Measurements from ENCODE around the gene OTC. TPM values are rescaled to one million over a fixed set of nuclear protein-coding genes. Genes with fewer than 3 reads are reported as not detected.

The OTC gene
- total and polyA plus RNA-seq, 4 donors, result 41.5 to 72.1 (median 57.1) TPM

DNA sequence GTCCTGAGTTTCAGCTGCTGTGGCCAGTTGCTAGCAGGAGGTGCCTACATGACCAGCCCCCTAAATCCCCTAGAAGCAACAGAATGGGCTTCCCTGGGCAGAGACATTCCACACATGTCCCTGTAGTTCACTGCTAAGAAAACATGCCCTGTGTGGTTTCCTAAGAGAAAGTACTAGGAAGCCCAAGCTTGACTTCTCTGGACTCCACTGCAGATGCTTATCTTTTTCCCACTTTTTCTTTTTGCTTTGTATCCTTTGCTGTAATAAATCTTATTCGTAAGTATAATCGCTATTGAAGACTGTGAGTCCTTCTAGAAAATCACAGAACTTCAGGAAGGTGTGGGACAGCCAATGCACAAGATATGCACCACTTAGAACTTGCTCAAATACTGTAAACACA lies 40.7 kb upstream of the OTC start:
- WGBS, result 90% methylated on average over 2 of the region's 2 CpGs
- Histone ChIP-seq H3K36me3 (ENCODE audit: control insufficient read depth in 4 of 4, insufficient read depth in 3 of 4, low read depth in 1 of 4, low read length in 3 of 4) (peaks cover 0 to 3% (median 0%) of the 10 kb centered on the region in 4 donors), H3K4me3 (ENCODE audit: low read depth in 1 of 3, low read length in 3 of 3) (no peak overlapping the region), H3K4me1 (ENCODE audit: control insufficient read depth in 4 of 4, insufficient read depth in 4 of 4, low read length in 3 of 4) (peaks cover 0 to 3% (median 0%) of the 10 kb centered on the region in 4 donors), H3K27me3 (ENCODE audit: control insufficient read depth in 4 of 4, insufficient read depth in 4 of 4, low read length in 3 of 4) (no peaks in the 10 kb centered on the region), H3K27ac (ENCODE audit: low read depth in 1 of 2, low read length in 2 of 2) (no peak overlapping the region), H3K9me3 (ENCODE audit: control insufficient read depth in 4 of 4, low read length in 3 of 4) (no peaks in the 10 kb centered on the region), H3K9ac (ENCODE audit: low read depth in 1 of 2, low read length in 2 of 2) (no peak overlapping the region)
- DNase-seq (ENCODE audit: low spot score), result no peak
- TF ChIP-seq, protein P1, sequence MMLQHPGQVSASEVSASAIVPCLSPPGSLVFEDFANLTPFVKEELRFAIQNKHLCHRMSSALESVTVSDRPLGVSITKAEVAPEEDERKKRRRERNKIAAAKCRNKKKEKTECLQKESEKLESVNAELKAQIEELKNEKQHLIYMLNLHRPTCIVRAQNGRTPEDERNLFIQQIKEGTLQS (IDR thresholded peaks at IDR 0.05), result no peak
- TF ChIP-seq, protein P2, sequence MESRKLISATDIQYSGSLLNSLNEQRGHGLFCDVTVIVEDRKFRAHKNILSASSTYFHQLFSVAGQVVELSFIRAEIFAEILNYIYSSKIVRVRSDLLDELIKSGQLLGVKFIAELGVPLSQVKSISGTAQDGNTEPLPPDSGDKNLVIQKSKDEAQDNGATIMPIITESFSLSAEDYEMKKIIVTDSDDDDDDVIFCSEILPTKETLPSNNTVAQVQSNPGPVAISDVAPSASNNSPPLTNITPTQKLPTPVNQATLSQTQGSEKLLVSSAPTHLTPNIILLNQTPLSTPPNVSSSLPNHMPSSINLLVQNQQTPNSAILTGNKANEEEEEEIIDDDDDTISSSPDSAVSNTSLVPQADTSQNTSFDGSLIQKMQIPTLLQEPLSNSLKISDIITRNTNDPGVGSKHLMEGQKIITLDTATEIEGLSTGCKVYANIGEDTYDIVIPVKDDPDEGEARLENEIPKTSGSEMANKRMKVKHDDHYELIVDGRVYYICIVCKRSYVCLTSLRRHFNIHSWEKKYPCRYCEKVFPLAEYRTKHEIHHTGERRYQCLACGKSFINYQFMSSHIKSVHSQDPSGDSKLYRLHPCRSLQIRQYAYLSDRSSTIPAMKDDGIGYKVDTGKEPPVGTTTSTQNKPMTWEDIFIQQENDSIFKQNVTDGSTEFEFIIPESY (IDR thresholded peaks at IDR 0.05), result no peak
- TF ChIP-seq JUND (IDR thresholded peaks at IDR 0.05) (no peak), EGR1 (IDR thresholded peaks at IDR 0.05; ENCODE audit: low read depth in 2 of 2) (no peak), HNF4G (IDR thresholded peaks at IDR 0.05) (no peak), TAF1 (conservative IDR thresholded peaks at IDR 0.05) (no peak), GABPA (IDR thresholded peaks at IDR 0.05 in 1 of 2, conservative IDR thresholded peaks at IDR 0.05 in 1 of 2) (no peak), SP1 (IDR thresholded peaks at IDR 0.05) (no peak), FOXA2 (IDR thresholded peaks at IDR 0.05) (no peak), HNF4A (conservative IDR thresholded peaks at IDR 0.05) (no peak), NR2F2 (IDR thresholded peaks at IDR 0.05) (no peak), RAD21 (IDR thresholded peaks at IDR 0.05) (no peak), YY1 (IDR thresholded peaks at IDR 0.05) (no peak), RXRA (IDR thresholded peaks at IDR 0.05) (no peak)
- TF ChIP-seq, protein P3, sequence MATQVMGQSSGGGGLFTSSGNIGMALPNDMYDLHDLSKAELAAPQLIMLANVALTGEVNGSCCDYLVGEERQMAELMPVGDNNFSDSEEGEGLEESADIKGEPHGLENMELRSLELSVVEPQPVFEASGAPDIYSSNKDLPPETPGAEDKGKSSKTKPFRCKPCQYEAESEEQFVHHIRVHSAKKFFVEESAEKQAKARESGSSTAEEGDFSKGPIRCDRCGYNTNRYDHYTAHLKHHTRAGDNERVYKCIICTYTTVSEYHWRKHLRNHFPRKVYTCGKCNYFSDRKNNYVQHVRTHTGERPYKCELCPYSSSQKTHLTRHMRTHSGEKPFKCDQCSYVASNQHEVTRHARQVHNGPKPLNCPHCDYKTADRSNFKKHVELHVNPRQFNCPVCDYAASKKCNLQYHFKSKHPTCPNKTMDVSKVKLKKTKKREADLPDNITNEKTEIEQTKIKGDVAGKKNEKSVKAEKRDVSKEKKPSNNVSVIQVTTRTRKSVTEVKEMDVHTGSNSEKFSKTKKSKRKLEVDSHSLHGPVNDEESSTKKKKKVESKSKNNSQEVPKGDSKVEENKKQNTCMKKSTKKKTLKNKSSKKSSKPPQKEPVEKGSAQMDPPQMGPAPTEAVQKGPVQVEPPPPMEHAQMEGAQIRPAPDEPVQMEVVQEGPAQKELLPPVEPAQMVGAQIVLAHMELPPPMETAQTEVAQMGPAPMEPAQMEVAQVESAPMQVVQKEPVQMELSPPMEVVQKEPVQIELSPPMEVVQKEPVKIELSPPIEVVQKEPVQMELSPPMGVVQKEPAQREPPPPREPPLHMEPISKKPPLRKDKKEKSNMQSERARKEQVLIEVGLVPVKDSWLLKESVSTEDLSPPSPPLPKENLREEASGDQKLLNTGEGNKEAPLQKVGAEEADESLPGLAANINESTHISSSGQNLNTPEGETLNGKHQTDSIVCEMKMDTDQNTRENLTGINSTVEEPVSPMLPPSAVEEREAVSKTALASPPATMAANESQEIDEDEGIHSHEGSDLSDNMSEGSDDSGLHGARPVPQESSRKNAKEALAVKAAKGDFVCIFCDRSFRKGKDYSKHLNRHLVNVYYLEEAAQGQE (IDR thresholded peaks at IDR 0.05), result no peak
- TF ChIP-seq, protein P4, sequence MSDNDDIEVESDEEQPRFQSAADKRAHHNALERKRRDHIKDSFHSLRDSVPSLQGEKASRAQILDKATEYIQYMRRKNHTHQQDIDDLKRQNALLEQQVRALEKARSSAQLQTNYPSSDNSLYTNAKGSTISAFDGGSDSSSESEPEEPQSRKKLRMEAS (IDR thresholded peaks at IDR 0.05), result no peak
- TF ChIP-seq, protein P5, sequence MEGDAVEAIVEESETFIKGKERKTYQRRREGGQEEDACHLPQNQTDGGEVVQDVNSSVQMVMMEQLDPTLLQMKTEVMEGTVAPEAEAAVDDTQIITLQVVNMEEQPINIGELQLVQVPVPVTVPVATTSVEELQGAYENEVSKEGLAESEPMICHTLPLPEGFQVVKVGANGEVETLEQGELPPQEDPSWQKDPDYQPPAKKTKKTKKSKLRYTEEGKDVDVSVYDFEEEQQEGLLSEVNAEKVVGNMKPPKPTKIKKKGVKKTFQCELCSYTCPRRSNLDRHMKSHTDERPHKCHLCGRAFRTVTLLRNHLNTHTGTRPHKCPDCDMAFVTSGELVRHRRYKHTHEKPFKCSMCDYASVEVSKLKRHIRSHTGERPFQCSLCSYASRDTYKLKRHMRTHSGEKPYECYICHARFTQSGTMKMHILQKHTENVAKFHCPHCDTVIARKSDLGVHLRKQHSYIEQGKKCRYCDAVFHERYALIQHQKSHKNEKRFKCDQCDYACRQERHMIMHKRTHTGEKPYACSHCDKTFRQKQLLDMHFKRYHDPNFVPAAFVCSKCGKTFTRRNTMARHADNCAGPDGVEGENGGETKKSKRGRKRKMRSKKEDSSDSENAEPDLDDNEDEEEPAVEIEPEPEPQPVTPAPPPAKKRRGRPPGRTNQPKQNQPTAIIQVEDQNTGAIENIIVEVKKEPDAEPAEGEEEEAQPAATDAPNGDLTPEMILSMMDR (IDR thresholded peaks at IDR 0.05; ENCODE audit: low read depth, low read length, missing input control), result no peak

Data from liver (tissue), 9 donors.